Upper lobe of left lung (tissue), 6 donors: ENCODE results near the gene ZNF473. TPM values are rescaled to one million over a fixed set of nuclear protein-coding genes. Genes with fewer than 3 reads are reported as not detected.

Experiments
- ATAC-seq, 2 donors: fragments of 200-7000 bp; cut with Tn5 transposase; one replicate each; pipeline ENCODE4 v1.9.1; 2022; ENCODE audit warnings: mild to moderate bottlenecking in 2 of 2, moderate library complexity in 2 of 2; ENCODE audit not compliant: low FRiP score in 2 of 2
- DNase-seq, 2 donors: peaks; one replicate each; pipeline ENCODE4 v3.0.0-alpha.2; 2019 to 2020
- H3K27ac ChIP-seq, 4 donors: fragments of 200-600 bp; sonication (generic); one replicate each; pipeline ENCODE4 v1.5.1; 2016 to 2019
- H3K27me3 ChIP-seq, 4 donors: fragments of 200-600 bp; sonication (generic); one replicate each; pipeline ENCODE4 v1.5.1; 2017 to 2019
- H3K36me3 ChIP-seq, 4 donors: fragments of 200-600 bp; sonication (generic); one replicate each; pipeline ENCODE4 v1.5.1; 2016 to 2019
- H3K4me1 ChIP-seq, 4 donors: fragments of 200-600 bp; sonication (generic); one replicate each; pipeline ENCODE4 v1.5.1; 2018 to 2019
- H3K4me3 ChIP-seq, 4 donors: fragments of 200-600 bp; sonication (generic); one replicate each; pipeline ENCODE4 v1.5.1; 2017 to 2019; ENCODE audit warnings: mild to moderate bottlenecking in 2 of 4, moderate library complexity in 1 of 4
- H3K9me3 ChIP-seq, 4 donors: fragments of 200-600 bp; sonication (generic); one replicate each; pipeline ENCODE4 v1.5.1; 2018 to 2019
- CTCF ChIP-seq, 6 experiments: fragments of 450-650 bp in 4 of 6; fragments of 200-600 bp in 2 of 6; sonication (generic) in 2 of 6; IDR thresholded peaks; one replicate each; pipeline ENCODE4 v1.5.1; 2016 to 2019; ENCODE audit warnings: antibody characterized with exemption in 6 of 6
- EP300 ChIP-seq, 4 donors: sonication (generic); formaldehyde crosslinking; IDR thresholded peaks; one replicate each; pipeline ENCODE4 v1.5.1; 2017; ENCODE audit warnings: antibody characterized with exemption in 4 of 4, control low read depth in 2 of 4
- POLR2A ChIP-seq, 4 donors: fragments of 450-650 bp; IDR thresholded peaks; one replicate each; pipeline ENCODE4 v1.5.1; 2016 to 2017; ENCODE audit warnings: antibody characterized with exemption in 4 of 4, mild to moderate bottlenecking in 2 of 4
- POLR2AphosphoS5 ChIP-seq, 2 donors: sonication (generic); formaldehyde crosslinking; IDR thresholded peaks; one replicate each; pipeline ENCODE4 v1.5.1; 2017; ENCODE audit warnings: antibody characterized with exemption in 2 of 2
- WGBS, 2 donors: methylation state at CpG; one replicate each; pipeline ENCODE4 v1.1.5; 2017 to 2018; 5-methylcytosine and 5-hydroxymethylcytosine counted together
- total RNA-seq, 6 donors: library from RNA; depleted of rRNA in 4 of 6; stranded (reverse); fragments of >200 nt in 4 of 6; gene quantifications; one replicate each; pipeline versions ENCODE4 v1.1.0 to v1.2.1, GENCODE V29; 2016 to 2021
- donor health status: DM: no; HTN: no; CAD: no; lungs with moderate emphysema.
- donor health status: DM: no; HTN: yes; CAD: no; lungs with severe emphysema.

ZNF473 gene
- total RNA-seq, 6 donors from 2014 or later: 3.8 to 12.5 (median 6.3) TPM

- Histone ChIP-seq H3K4me3 (no peak overlapping the region), H3K9me3 (peaks cover 21 to 29% (median 25%) of the 10 kb centered on the region in 4 donors), H3K36me3 (no peaks in the 10 kb centered on the region), H3K4me1 (no peaks in the 10 kb centered on the region), H3K27ac (no peak overlapping the region), H3K27me3 (no peaks in the 10 kb centered on the region)
- ATAC-seq: no peak
- DNase-seq: no peak
- 71 to 92% methylated on average over 2 of the region's 2 CpGs for WGBS, 2 donors
- TF ChIP-seq POLR2A (IDR thresholded peaks at IDR 0.05): no peak
Measured at GRCh38 chr19:50058425-50058824, 32.6 kb downstream of the ZNF473 start.

GRCh38 chr19:50059045-50059444 lies 33.2 kb downstream of the ZNF473 start:
- WGBS, 2 donors: 75 to 80% methylated on average over 6 of the region's 6 CpGs
- H3K27ac ChIP-seq: no peak overlapping the region

GRCh38 chr19:50060107-50060506 lies 34.3 kb downstream of the ZNF473 start:
- H3K27ac ChIP-seq: no peak overlapping the region
- no peaks in the 10 kb centered on the region for H3K27me3 ChIP-seq
- H3K36me3 ChIP-seq: no peaks in the 10 kb centered on the region
- H3K4me1 ChIP-seq: no peaks in the 10 kb centered on the region
- peaks cover 21 to 29% (median 25%) of the 10 kb centered on the region in 4 donors for H3K9me3 ChIP-seq
- TF ChIP-seq CTCF (IDR thresholded peaks at IDR 0.05) (no peak), POLR2AphosphoS5 (IDR thresholded peaks at IDR 0.05) (no peak), POLR2A (IDR thresholded peaks at IDR 0.05) (no peak)
- DNase-seq (no peak), ATAC-seq (no peak)
- WGBS, 2 donors: 84 to 89% methylated on average over 13 to 15 of the region's 15 CpGs
- H3K4me3 ChIP-seq: no peak overlapping the region

More at GRCh38 chr19:50059045-50059444, 33.2 kb downstream of the ZNF473 start:
- TF ChIP-seq CTCF (IDR thresholded peaks at IDR 0.05): no peak
- TF ChIP-seq EP300 (IDR thresholded peaks at IDR 0.05): no peak
- TF ChIP-seq POLR2A (IDR thresholded peaks at IDR 0.05): no peak
- no peak for TF ChIP-seq POLR2AphosphoS5 (IDR thresholded peaks at IDR 0.05)
- Histone ChIP-seq H3K36me3 (no peaks in the 10 kb centered on the region), H3K4me3 (no peak overlapping the region), H3K27me3 (no peaks in the 10 kb centered on the region), H3K9me3 (peaks cover 21 to 29% (median 25%) of the 10 kb centered on the region in 4 donors), H3K4me1 (no peaks in the 10 kb centered on the region)
- DNase-seq (no peak), ATAC-seq (no peak)

GRCh38 chr19:50061650-50062049 lies 35.8 kb downstream of the ZNF473 start:
- Histone ChIP-seq H3K36me3 (no peaks in the 10 kb centered on the region), H3K4me1 (no peaks in the 10 kb centered on the region), H3K4me3 (no peak overlapping the region), H3K27ac (no peak overlapping the region), H3K9me3 (peaks cover 21 to 29% (median 25%) of the 10 kb centered on the region in 4 donors), H3K27me3 (no peaks in the 10 kb centered on the region)
- 52 to 63% methylated on average over 5 of the region's 5 CpGs for WGBS, 2 donors
- DNase-seq (no peak), ATAC-seq (no peak)
- TF ChIP-seq CTCF (IDR thresholded peaks at IDR 0.05): no peak
- TF ChIP-seq POLR2AphosphoS5 (IDR thresholded peaks at IDR 0.05): no peak
- no peak for TF ChIP-seq POLR2A (IDR thresholded peaks at IDR 0.05)
- no peak for TF ChIP-seq EP300 (IDR thresholded peaks at IDR 0.05)

- ATAC-seq: no peak
- H3K27ac ChIP-seq: no peak overlapping the region
- 78 to 82% methylated on average over 10 of the region's 10 CpGs for WGBS, 2 donors
Measured at GRCh38 chr19:50065938-50066337, 40.1 kb downstream of the ZNF473 start.

More at GRCh38 chr19:50065938-50066337, 40.1 kb downstream of the ZNF473 start:
- no peak for DNase-seq
- Histone ChIP-seq H3K4me1 (no peaks in the 10 kb centered on the region), H3K9me3 (no peaks in the 10 kb centered on the region), H3K27me3 (no peaks in the 10 kb centered on the region), H3K36me3 (no peaks in the 10 kb centered on the region), H3K4me3 (no peak overlapping the region)
- TF ChIP-seq CTCF (IDR thresholded peaks at IDR 0.05): no peak
- TF ChIP-seq POLR2A (IDR thresholded peaks at IDR 0.05): no peak
- TF ChIP-seq EP300 (IDR thresholded peaks at IDR 0.05): no peak
- TF ChIP-seq POLR2AphosphoS5 (IDR thresholded peaks at IDR 0.05): no peak
